ENCODE measurements around the gene FGGY.

GRCh38 chr1:59580257-59580656 is 283.4 kb downstream of the FGGY start:
- TF ChIP-seq CTCF (IDR thresholded peaks at IDR 0.05; ENCODE audit: insufficient read depth, low read length, poor library complexity, severe bottlenecking) = no peak
- no peak for TF ChIP-seq EZH2phosphoT487 (conservative IDR thresholded peaks at IDR 0.05; ENCODE audit: low read length)
